Muscle layer of colon (tissue), 2 donors: Measurements from ENCODE around the gene CCDC15.
"Not testable (repeated sequence)": the region's sequence is repeated elsewhere in the genome, so short reads cannot be mapped to it uniquely, and the experiment has no call there.

ENCODE experiments used
- H3K27ac ChIP-seq: one replicate; pipeline ENCODE4 v1.7.0; 2013; ENCODE audit warnings: low read depth, mild to moderate bottlenecking, low read length, moderate library complexity
- H3K27me3 ChIP-seq, 2 donors: one replicate each; pipeline ENCODE4 v1.7.0; 2013; ENCODE audit warnings: low read length in 2 of 2, mild to moderate bottlenecking in 2 of 2; ENCODE audit not compliant: insufficient read depth in 2 of 2, control insufficient read depth in 1 of 2
- H3K36me3 ChIP-seq: one replicate; pipeline ENCODE4 v1.7.0; 2013; ENCODE audit warnings: mild to moderate bottlenecking, low read length; ENCODE audit not compliant: insufficient read depth
- H3K4me1 ChIP-seq: one replicate; pipeline ENCODE4 v1.7.0; 2013; ENCODE audit warnings: mild to moderate bottlenecking, low read length; ENCODE audit not compliant: insufficient read depth
- H3K4me3 ChIP-seq, 2 donors: one replicate each; pipeline ENCODE4 v1.7.0; 2013; ENCODE audit warnings: low read length in 2 of 2, low read depth in 1 of 2, mild to moderate bottlenecking in 1 of 2, moderate library complexity in 1 of 2
- H3K9ac ChIP-seq: one replicate; pipeline ENCODE4 v1.7.0; 2013; ENCODE audit warnings: low read length
- H3K9me3 ChIP-seq: one replicate; pipeline ENCODE4 v1.7.0; 2013; ENCODE audit warnings: mild to moderate bottlenecking, low read length
- donor health status: abdominal sarcoma.
- donor health status: Adenocarcinoma of cecum.

The CCDC15 gene

DNA sequence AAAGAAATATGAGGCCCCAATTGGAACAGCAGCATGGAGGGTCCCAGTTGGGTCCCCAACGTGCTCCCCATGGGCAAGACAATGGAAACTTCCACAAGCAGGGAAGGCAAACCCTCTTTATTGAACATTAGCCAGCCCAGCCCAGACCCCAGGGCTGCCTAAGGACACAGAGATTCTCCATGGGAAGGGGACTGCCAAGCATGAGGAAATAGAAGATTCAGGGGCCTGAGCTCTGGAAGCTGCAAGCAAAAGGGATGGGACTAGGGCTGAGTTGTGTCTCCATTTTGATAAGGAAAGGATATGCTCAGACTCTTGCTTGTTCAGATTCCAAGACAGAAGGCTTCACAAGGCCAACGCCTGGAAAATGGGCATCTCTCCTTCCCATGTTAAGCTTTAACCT is 134.1 kb downstream of the CCDC15 start:
- no peaks in the 10 kb centered on the region for H3K9me3 ChIP-seq
- H3K27me3 ChIP-seq = no peaks in the 10 kb centered on the region
- no peak overlapping the region for H3K9ac ChIP-seq
- no peak overlapping the region for H3K27ac ChIP-seq
- no peaks in the 10 kb centered on the region for H3K36me3 ChIP-seq
- no peak overlapping the region for H3K4me3 ChIP-seq
- H3K4me1 ChIP-seq = peaks cover 8% of the 10 kb centered on the region

DNA sequence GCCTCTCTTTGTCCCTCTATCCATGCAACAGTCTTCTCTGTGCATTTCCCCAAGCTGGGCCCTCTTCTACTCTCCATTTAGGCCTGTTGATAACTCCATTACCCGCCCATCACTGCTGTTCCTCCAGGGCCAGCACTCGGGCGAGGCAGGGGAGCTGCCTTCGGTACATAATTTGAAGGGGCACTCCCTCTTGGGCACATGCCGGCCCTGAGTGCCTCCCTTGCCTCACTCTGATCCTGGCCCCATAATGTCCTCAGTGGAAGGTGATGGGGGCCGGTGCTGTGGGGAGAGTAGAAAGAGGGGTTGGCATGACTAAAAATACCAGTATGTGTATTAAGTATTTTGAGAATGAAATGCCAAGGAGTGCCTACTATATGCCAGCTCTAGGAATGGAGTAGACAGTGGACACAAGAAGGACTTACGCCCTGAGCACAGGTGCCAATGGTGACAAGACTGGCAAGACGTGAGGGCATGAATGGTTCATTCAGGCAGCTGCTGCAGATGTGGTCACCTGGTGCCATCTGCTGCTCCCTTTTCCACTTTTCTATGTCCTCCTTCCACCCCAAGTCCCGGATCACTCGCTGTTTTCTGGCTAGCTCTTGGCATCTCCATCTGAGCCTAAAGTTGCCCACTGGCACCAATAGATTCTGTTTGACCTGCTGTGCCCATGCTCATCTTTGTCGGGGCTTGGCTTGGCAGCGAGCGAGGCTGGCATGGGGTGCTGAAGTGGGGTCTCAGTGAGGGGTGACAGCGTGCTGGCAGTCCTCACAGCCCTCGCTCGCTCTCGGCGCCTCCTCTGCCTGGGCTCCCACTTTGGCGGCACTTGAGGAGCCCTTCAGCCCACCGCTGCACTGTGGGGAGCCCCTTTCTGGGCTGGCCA is 134.8 kb downstream of the CCDC15 start:
- H3K4me3 ChIP-seq = no peak overlapping the region
- no peaks in the 10 kb centered on the region for H3K27me3 ChIP-seq
- H3K9me3 ChIP-seq = no peaks in the 10 kb centered on the region
- no peaks in the 10 kb centered on the region for H3K36me3 ChIP-seq
- peaks cover 8% of the 10 kb centered on the region for H3K4me1 ChIP-seq
- no peak overlapping the region for H3K9ac ChIP-seq
- H3K27ac ChIP-seq = no peak overlapping the region

DNA sequence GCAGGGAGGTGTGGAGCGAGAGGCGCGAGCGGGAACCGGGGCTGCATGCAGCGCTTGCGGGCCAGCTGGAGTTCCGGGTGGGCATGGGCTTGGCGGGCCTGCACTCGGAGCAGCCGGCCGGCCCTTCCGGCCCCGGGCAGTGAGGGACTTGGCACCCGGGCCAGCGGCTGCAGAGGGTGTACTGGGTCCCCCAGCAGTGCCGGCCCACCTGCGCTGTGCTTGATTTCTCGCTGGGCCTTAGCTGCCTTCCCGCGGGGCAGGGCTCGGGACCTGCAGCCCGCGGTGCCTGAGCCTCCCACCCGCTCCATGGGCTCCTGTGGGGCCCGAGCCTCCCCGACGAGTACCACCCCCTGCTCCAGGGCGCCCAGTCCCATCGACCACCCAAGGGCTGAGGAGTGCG is 135.5 kb downstream of the CCDC15 start:
- H3K36me3 ChIP-seq, H3K9ac ChIP-seq, H3K4me1 ChIP-seq, H3K4me3 ChIP-seq, H3K27ac ChIP-seq, H3K9me3 ChIP-seq, H3K27me3 ChIP-seq: not testable (repeated sequence)

DNA sequence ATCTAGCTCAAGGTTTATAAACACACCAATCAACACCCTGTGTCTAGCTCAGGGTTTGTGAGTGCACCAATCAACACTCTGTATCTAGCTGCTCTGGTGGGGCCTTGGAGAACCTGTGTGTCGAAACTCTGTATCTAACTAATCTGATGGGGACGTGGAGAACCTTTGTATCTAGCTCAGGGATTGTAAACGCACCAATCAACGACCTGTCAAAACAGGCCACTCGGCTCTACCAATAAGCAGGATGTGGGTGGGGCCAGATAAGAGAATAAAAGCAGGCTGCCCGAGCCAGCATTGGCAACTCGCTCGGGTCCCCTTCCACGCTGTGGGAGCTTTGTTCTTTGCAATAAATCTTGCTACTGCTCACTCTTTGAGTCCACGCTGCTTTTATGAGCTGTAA is 136.1 kb downstream of the CCDC15 start:
- not testable (repeated sequence) for H3K27ac ChIP-seq, H3K4me3 ChIP-seq, H3K9ac ChIP-seq

DNA sequence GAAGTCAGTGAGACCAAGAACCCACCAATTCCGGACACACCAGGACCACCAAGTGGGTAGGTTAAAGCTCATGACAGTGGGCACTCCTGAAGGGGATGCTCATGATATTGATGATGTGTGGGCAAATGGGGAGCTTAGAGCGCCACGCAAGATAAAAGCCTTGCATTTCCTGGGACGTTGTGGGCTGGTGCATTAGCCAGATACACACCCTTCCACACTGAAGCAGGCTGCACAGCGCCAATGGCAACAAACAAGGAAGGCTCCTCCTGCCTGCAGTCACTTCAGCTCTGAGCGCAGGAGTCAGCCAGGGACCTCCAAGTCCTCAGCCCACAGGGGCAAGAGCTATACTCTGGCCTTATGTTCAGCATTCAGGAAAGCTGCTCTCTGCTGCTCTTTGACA is 136.8 kb downstream of the CCDC15 start:
- Histone ChIP-seq H3K9ac (no peak overlapping the region), H3K4me3 (no peak overlapping the region), H3K36me3 (peaks cover 2% of the 10 kb centered on the region), H3K9me3 (no peaks in the 10 kb centered on the region), H3K27ac (no peak overlapping the region), H3K27me3 (no peaks in the 10 kb centered on the region), H3K4me1 (peaks cover 8% of the 10 kb centered on the region)

More for the DNA sequence above, 136.1 kb downstream of the CCDC15 start:
- H3K36me3 ChIP-seq, H3K9me3 ChIP-seq, H3K27me3 ChIP-seq, H3K4me1 ChIP-seq: not testable (repeated sequence)
